HG03097 (cell line): ENCODE data around the gene ARHGAP29.

Experiments
- ATAC-seq: cut with Tn5 transposase; IDR thresholded peaks from one replicate; pipeline ENCODE4 v1.9.1; 2021; ENCODE audit not compliant: unreplicated experiment, low FRiP score

The ARHGAP29 gene

DNA sequence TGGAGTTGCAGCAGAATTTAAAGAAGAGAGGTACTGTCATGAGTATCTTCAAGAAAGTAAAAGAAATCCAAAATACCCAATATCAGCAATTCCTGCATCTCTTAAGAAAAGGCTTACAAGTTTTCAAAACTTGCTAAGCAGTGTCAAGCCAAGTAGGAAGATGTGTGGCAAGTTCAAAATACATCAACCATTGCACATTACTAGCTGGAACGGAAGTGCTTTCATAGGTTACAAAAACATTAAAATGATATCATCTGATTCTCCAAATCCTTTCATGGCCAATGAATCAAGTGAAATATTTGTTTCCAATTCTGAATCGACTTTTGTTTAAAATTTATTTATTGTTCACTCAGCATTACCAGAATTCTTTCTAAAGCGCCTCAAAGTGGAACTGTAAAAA, 110.7 kb downstream of the ARHGAP29 start:
- ATAC-seq = no peak

DNA sequence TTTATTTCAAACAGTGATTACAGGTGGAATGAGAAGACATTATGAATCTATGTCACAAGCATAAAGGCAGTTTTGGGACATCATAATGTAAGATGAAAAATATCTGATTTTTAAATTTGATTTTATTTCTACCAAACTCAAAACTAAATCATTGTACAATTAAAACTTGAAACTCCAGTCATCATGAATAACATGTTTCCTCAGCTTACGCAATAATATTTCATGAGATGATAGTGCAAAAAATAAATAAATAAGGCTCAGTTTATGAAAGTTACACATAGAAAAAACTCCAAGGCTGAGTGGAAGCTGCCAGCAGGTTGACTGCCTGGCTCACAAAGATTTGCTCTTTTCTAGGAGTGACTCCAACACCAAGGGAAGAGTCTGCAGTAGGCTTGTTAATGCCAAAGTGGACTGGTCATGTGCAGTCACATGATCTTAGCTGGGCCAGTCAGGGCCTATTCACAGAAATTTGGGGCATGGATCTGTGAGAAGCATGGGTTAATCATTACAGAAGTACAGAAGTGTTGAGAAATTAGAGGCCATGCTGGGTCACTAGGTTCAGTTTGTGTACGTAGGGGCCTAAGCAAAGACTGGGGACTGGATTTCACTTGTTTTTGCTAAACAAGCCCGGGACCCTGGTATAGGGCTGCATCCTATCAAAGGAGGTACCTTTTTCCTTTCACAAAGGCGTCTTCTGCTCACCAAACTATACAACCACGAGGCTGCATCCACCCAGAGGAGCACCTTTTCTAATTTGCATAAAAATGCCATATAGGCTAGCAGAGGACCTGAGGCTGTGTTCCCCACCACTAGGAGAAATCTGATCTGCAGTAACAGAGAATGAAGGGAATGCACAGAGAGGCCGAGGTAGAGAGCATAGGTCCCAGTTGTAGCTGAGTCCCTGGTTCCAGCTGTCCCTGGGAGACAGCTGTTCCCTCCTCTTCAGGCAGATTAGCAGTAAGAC, 111.6 kb downstream of the ARHGAP29 start:
- ATAC-seq = no peak

GRCh38 chr1:94124538-94124937, 112.8 kb downstream of the ARHGAP29 start:
- no peak for ATAC-seq

GRCh38 chr1:94122201-94122970, 115.0 kb downstream of the ARHGAP29 start:
- ATAC-seq = no peak
